Coronary artery (tissue), 2 donors: ENCODE results near the gene SEMA3C.

Experiments used
- DNase-seq: peaks from one replicate; pipeline ENCODE4 v3.0.0-alpha.2; 2017; ENCODE audit warnings: low spot score
- H3K27ac ChIP-seq, 2 donors: fragments of 200-600 bp; sonication (generic); one replicate each; pipeline ENCODE4 v1.5.1; 2016 to 2019
- H3K4me3 ChIP-seq: fragments of 200-600 bp; sonication (generic); 2 replicates; pipeline ENCODE4 v1.5.1; 2016; ENCODE audit warnings: mild to moderate bottlenecking, moderate library complexity
- CTCF ChIP-seq: fragments of 200-600 bp; sonication (generic); IDR thresholded peaks from one replicate; pipeline ENCODE4 v1.5.1; 2019; ENCODE audit warnings: antibody characterized with exemption

Gene SEMA3C

GRCh38 chr7:80890426-80891258 lies 28.2 kb downstream of the SEMA3C start:
- DNase-seq: no peak
- Histone ChIP-seq H3K4me3 (peak overlapping the region; percentile 32), H3K27ac (peak overlapping the region in 1 of 2 donors; percentile 31)
- no peak for TF ChIP-seq CTCF

- H3K4me3 ChIP-seq: no peak overlapping the region
- H3K27ac ChIP-seq: no peak overlapping the region
- no peak for DNase-seq
- no peak for TF ChIP-seq CTCF
Observed at GRCh38 chr7:80889525-80889924, 29.3 kb downstream of the SEMA3C start.

- Histone ChIP-seq H3K27ac (peak overlapping the region in 1 of 2 donors; percentile 82), H3K4me3 (no peak overlapping the region)
- no peak for TF ChIP-seq CTCF
- no peak for DNase-seq
Observed at GRCh38 chr7:80885757-80886156, 33.1 kb downstream of the SEMA3C start.

DNA sequence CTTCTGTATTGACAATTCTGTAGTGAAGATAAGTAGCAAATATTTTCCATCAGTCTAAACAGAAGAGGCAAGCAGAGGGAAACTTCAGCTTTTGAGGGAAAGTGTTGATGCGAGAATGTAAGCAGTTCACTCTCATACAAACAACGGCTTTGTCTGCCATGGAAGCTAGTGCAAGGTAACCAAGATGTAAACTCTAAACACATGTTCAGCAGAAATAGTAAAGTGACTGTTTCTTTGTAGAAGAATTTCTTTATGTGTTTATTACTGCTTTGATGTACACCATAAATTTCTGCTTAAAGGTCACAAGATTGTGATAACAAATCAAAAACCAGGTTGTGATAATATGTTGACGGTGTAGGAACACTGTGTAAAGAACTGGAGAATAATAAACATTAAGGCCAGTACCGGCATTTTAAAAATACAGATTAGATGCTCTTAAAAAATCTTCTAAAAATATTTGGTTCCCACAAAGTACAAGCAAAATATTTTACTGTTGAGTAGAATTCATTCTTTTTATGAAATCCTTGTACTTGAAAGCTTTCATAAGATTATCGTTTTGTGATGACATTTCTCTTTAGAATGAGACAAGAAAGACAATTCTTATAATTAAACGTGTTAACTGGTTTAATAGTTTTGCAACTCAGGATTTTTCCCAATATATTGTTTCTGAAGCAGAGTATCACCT lies 34.2 kb downstream of the SEMA3C start:
- no peak for TF ChIP-seq CTCF
- DNase-seq: no peak
- peak overlapping the region; percentile 68 to 82 for H3K27ac ChIP-seq
- H3K4me3 ChIP-seq: no peak overlapping the region

DNA sequence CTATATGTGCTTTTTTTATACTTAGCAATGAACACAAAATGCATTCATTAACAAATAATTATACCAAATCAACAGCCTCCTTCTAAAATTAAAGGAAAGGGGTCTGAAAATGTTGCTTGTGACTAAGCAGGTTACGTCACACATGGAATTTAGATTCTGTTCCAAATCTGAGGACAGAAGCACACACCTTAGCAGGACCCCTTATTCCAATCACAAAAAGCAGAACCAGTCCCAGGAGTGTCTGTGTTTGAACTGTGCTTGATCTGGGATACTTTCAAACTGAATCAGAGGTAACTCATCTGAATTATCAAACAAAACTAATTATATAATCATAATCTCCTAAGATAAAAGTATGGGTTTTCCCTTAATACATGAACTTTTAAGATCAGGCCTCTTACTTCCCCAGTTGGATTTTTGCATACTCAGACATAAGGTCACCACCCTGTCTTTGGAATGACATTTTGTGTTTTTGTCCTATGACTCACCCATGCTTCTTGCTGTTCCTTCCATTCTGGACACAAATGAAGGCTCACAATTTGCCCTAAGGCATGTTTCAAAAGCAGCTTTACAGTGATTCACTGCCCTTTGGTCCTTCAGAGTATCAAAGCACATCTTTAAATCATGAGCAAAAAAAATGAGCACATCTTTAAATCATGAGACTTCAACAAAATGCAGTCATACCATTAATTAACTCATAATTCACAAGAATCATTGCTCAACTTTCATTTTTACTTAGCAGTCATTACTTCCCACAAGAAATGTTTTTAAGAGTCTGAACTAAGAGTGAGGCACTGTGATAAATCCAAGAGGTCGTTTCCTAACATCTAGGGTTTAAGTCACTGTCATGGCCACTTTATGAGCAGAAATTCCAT lies 35.5 kb downstream of the SEMA3C start:
- Histone ChIP-seq H3K4me3 (peak overlapping the region; percentile 34), H3K27ac (peak overlapping the region; percentile 68 to 82)
- TF ChIP-seq CTCF: no peak
- DNase-seq: no peak

DNA sequence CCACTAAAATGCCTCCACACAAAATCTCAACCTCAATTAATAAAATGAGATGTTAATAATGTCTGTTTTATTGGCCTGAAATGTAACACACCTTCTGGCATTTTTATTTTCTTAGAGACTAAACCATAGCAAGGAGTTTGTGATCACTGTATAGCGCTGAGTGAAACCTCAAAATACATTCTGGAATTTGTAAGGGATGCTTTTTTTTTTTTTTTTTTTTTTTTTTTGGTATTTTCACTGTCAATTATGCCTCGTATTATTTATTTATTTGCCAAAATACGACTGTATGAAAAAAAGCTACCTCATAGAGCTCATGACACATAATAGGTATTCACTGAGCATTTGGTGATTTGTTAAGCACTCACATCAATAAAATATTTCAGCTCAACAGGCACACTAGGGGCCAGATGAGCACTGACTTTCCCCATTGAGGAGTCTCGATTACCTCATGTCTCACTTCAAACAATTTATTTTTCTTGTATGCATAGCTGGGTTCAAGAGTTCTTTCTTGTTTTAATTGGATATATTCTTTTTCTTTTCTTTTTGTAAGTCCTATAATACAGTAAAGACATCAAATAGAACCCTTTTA lies 36.5 kb downstream of the SEMA3C start:
- no peak for DNase-seq
- TF ChIP-seq CTCF: no peak
- peak overlapping the region in 1 of 2 donors; percentile 68 for H3K27ac ChIP-seq
- no peak overlapping the region for H3K4me3 ChIP-seq
